Activated naive CD4-positive, alpha-beta T cell treated with anti-CD3 and anti-CD28 coated beads for 36 hours (primary cell): Measurements from ENCODE around the gene CD160. TPM values are rescaled to one million over a fixed set of nuclear protein-coding genes. Genes with fewer than 3 reads are reported as not detected.

Source experiments
- CTCF ChIA-PET: fragments of 350-600 bp; sonication (Branson Sonifier 250); formaldehyde crosslinking; loops from one replicate; lab custom pipeline; 2021; ENCODE audit warnings: antibody characterized with exemption; lab: Charles Lee
- DNase-seq: peaks from one replicate; pipeline ENCODE4 v3.0.0-alpha.2; 2020
- H3K27ac Mint-ChIP-seq: one replicate; pipeline ENCODE4 v1.8.0; 2021; ENCODE audit warnings: mild to moderate bottlenecking, mixed read lengths
- H3K27me3 Mint-ChIP-seq: one replicate; pipeline ENCODE4 v1.8.0; 2021; ENCODE audit warnings: low read depth, mixed read lengths
- H3K36me3 Mint-ChIP-seq: one replicate; pipeline ENCODE4 v1.8.0; 2021; ENCODE audit warnings: low read depth, mixed read lengths
- H3K4me1 Mint-ChIP-seq: one replicate; pipeline ENCODE4 v1.8.0; 2021; ENCODE audit warnings: low read depth, mixed read lengths
- H3K4me3 Mint-ChIP-seq: one replicate; pipeline ENCODE4 v1.8.0; 2021; ENCODE audit warnings: mild to moderate bottlenecking, moderate library complexity, mixed read lengths
- H3K9me3 Mint-ChIP-seq: one replicate; pipeline ENCODE4 v1.8.0; 2021; ENCODE audit warnings: mixed read lengths
- intact Hi-C: fragments of 100-400 bp; cut with micrococcal nuclease; formaldehyde crosslinking; loops from one replicate; pipeline ENCODE4 v1.15.1; 2023
- total RNA-seq, 2 experiments: library from RNA; stranded (reverse); gene quantifications; one replicate each; pipeline ENCODE4 v1.2.3, GENCODE V29; 2021

The CD160 gene
- total RNA-seq, 2 experiments from 2014 or later: not detected

GRCh38 chr1:145785547-145785946 lies 66.2 kb downstream of the CD160 start:
- CTCF ChIA-PET: interaction anchor here (0.6 kb wide), 1 partner anchor 20 kb away, joined by 3 read pairs; no protein-coding TSS in a partner anchor

GRCh38 chr1:145786271-145786670 lies 67.0 kb downstream of the CD160 start:
- H3K9me3 Mint-ChIP-seq: no peaks in the 10 kb centered on the region
- H3K4me1 Mint-ChIP-seq: peaks cover 33% of the 10 kb centered on the region
- no peak overlapping the region for H3K27ac Mint-ChIP-seq
- no peaks in the 10 kb centered on the region for H3K27me3 Mint-ChIP-seq
- CTCF ChIA-PET: interaction anchor here (0.6 kb wide), 1 partner anchor 20 kb away, joined by 3 read pairs; no protein-coding TSS in a partner anchor
- peaks cover 9% of the 10 kb centered on the region for H3K36me3 Mint-ChIP-seq
- DNase-seq: no peak
- H3K4me3 Mint-ChIP-seq: no peak overlapping the region
- intact Hi-C loops: loop anchor here (2.0 kb wide), 1 partner anchor 43 kb away; no protein-coding TSS in a partner anchor

More at GRCh38 chr1:145785547-145785946, 66.2 kb downstream of the CD160 start:
- Mint-ChIP-seq H3K27me3 (no peaks in the 10 kb centered on the region), H3K4me1 (peaks cover 33% of the 10 kb centered on the region), H3K9me3 (no peaks in the 10 kb centered on the region), H3K27ac (no peak overlapping the region), H3K4me3 (no peak overlapping the region), H3K36me3 (peaks cover 9% of the 10 kb centered on the region)
- no peak for DNase-seq
- intact Hi-C loops: no loop called here

- H3K4me1 Mint-ChIP-seq: peaks cover 32% of the 10 kb centered on the region
- H3K27ac Mint-ChIP-seq: no peak overlapping the region
- intact Hi-C loops: no loop called here
- H3K4me3 Mint-ChIP-seq: no peak overlapping the region
- no peaks in the 10 kb centered on the region for H3K27me3 Mint-ChIP-seq
- peaks cover 13% of the 10 kb centered on the region for H3K36me3 Mint-ChIP-seq
- no peak for DNase-seq
- CTCF ChIA-PET: no interaction called here
- no peaks in the 10 kb centered on the region for H3K9me3 Mint-ChIP-seq
Observed at GRCh38 chr1:145788580-145788979, 69.3 kb downstream of the CD160 start.

Other genes with a start within 250 kb of the CD160 start
- gene GPR89A, start 111.5 kb upstream of the CD160 start, total RNA-seq: 10 to 100 TPM; 18.0 to 19.4 TPM
- gene PDZK1, start 12.1 kb upstream of the CD160 start, total RNA-seq: not detected
- gene RNF115, start 104.6 kb downstream of the CD160 start, total RNA-seq: 1 to 10 TPM; 7.5 to 8.0 TPM
- 10 to 100 TPM; 18.8 to 19.2 TPM for gene POLR3C, start 104.7 kb downstream of the CD160 start, total RNA-seq
- 1 to 10 TPM; 3.2 to 3.4 TPM for gene NUDT17, start 126.1 kb downstream of the CD160 start, total RNA-seq
- 10 to 100 TPM; 19.1 to 19.6 TPM for gene PIAS3, start 139.6 kb downstream of the CD160 start, total RNA-seq
- gene ANKRD35, start 166.4 kb downstream of the CD160 start, total RNA-seq: under 1 TPM; 0.19 to 0.20 TPM
- gene ITGA10, start 190.6 kb downstream of the CD160 start, total RNA-seq: under 1 TPM; 0.41 to 0.54 TPM
- 10 to 100 TPM; 18.0 to 19.0 TPM for gene PEX11B, start 199.2 kb downstream of the CD160 start, total RNA-seq
- 100 to 1,000 TPM; 241 to 242 TPM for gene RBM8A, start 208.0 kb downstream of the CD160 start, total RNA-seq
- 10 to 100 TPM; 43.6 to 44.3 TPM for gene LIX1L, start 238.5 kb downstream of the CD160 start, total RNA-seq
- 1 to 10 TPM; 3.7 to 4.3 TPM for gene ANKRD34A, start 245.1 kb downstream of the CD160 start, total RNA-seq
- gene POLR3GL, start 245.2 kb downstream of the CD160 start, total RNA-seq: 10 to 100 TPM; 32.0 to 34.0 TPM